DND-41 (cell line): Measurements from ENCODE around the gene FOXD3.

ENCODE experiments used
- ATAC-seq: fragments of 200-7000 bp; cut with Tn5 transposase; 3 replicates; pipeline ENCODE4 v1.9.1; 2021; ENCODE audit warnings: low read depth; ENCODE audit not compliant: insufficient read depth
- DNase-seq: peaks from one replicate; pipeline ENCODE4 v3.0.0-alpha.2; 2020
- H2AFZ ChIP-seq: 2 replicates; pipeline ENCODE4 v1.6.0; 2012; ENCODE audit warnings: low read depth, low read length
- H3K27ac ChIP-seq: 2 replicates; pipeline ENCODE4 v1.5.1; 2012; ENCODE audit warnings: low read length, inconsistent platforms
- H3K27me3 ChIP-seq: fragments of 200-600 bp; sonication (generic); 2 replicates; pipeline ENCODE4 v1.6.0; 2012; ENCODE audit warnings: low read length, mild to moderate bottlenecking, inconsistent platforms; ENCODE audit not compliant: insufficient read depth, poor library complexity
- H3K36me3 ChIP-seq: 2 replicates; pipeline ENCODE4 v1.5.1; 2012; ENCODE audit warnings: low read length, inconsistent platforms; ENCODE audit not compliant: insufficient read depth
- H3K4me1 ChIP-seq: 2 replicates; pipeline ENCODE4 v1.5.1; 2012; ENCODE audit warnings: mild to moderate bottlenecking, low read length; ENCODE audit not compliant: insufficient read depth
- H3K4me2 ChIP-seq: 2 replicates; pipeline ENCODE4 v1.6.0; 2012; ENCODE audit warnings: mild to moderate bottlenecking, moderate library complexity, low read length, inconsistent platforms; ENCODE audit not compliant: insufficient read depth
- H3K4me3 ChIP-seq, 2 experiments: fragments of 200-600 bp in 1 of 2; shearing (Covaris generic) in 1 of 2; 2 replicates each; pipeline ENCODE4 v1.5.1; 2012 to 2016; ENCODE audit warnings: inconsistent platforms in 2 of 2, low read length in 2 of 2, mild to moderate bottlenecking in 2 of 2, low read depth in 1 of 2, moderate library complexity in 1 of 2
- H3K79me2 ChIP-seq: 2 replicates; pipeline ENCODE4 v1.6.0; 2012; ENCODE audit warnings: low read length, inconsistent platforms; ENCODE audit not compliant: insufficient read depth
- H3K9ac ChIP-seq: 2 replicates; pipeline ENCODE4 v1.6.0; 2012; ENCODE audit warnings: low read depth, mild to moderate bottlenecking, inconsistent platforms, low read length, moderate library complexity
- H3K9me3 ChIP-seq: 2 replicates; pipeline ENCODE4 v1.5.1; 2012; ENCODE audit warnings: low read length, moderate library complexity, mild to moderate bottlenecking, inconsistent platforms; ENCODE audit not compliant: insufficient read depth, severe bottlenecking
- H4K20me1 ChIP-seq: 2 replicates; pipeline ENCODE4 v1.6.0; 2012; ENCODE audit warnings: low read length; ENCODE audit not compliant: insufficient read depth
- CTCF ChIP-seq: IDR thresholded peaks from 2 replicates; pipeline ENCODE4 v1.5.1; 2012; ENCODE audit warnings: borderline replicate concordance, low read length, moderate library complexity, mild to moderate bottlenecking; ENCODE audit not compliant: poor library complexity, severe bottlenecking; ENCODE audit errors: extremely low read depth
- EZH2 ChIP-seq: IDR thresholded peaks from 3 replicates; pipeline ENCODE4 v1.6.1; 2012; ENCODE audit warnings: borderline replicate concordance, low read depth, mild to moderate bottlenecking, moderate library complexity, low read length, inconsistent platforms; ENCODE audit not compliant: severe bottlenecking

FOXD3 gene

DNA sequence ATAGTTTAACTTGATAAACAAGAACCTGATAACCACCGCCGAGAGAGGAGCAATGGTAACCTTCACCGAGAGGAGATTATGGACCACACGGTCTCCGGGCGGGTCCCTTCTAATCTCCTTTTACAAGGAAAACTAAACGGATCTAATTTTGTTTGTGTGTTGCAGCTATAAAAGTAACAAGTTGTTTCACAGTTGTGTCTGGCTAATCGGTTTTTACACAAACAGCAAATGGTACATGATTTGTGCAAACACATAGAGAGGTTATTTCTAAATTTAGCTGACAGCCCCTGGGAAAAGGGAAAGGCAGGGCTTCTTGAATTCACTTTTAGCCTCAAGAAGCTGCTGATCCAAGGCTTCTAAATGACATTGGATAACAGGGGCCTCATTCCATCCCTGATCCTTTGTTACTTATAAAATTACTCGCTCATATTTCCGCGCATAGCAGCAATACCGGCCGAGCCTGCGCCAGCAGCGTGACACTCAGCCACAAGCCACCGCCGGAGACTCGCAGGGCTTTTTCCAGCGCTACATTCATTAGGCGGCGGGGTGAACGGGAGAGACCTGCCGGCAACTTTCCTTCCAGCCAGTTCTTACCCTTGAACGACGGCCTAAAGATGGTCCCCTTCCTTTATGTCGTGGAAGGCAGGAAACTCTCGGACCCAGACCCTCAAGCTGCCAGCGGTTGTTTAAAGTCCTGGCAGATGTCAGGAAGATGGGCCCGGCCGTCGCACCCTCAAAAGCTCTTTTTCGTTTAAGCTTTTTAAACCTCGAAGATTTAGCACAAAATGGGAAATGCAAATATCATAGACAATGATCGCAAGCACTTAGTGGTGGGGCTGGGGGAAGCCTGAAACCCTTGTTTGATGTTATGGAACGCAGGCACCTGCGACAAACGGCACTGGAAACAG, 4.4 kb downstream of the FOXD3 start:
- DNase-seq (no peak), ATAC-seq (no peak)
- TF ChIP-seq EZH2, result no peak
- TF ChIP-seq CTCF, result no peak
- no peak overlapping the region for H3K4me3 ChIP-seq
- no peaks in the 10 kb centered on the region for H3K36me3 ChIP-seq
- H2AFZ ChIP-seq, result no peak overlapping the region
- no peak overlapping the region for H3K4me2 ChIP-seq
- H3K27ac ChIP-seq, result no peak overlapping the region
- H3K79me2 ChIP-seq, result no peaks in the 10 kb centered on the region
- no peaks in the 10 kb centered on the region for H4K20me1 ChIP-seq
- no peaks in the 10 kb centered on the region for H3K9me3 ChIP-seq
- no peaks in the 10 kb centered on the region for H3K27me3 ChIP-seq
- H3K9ac ChIP-seq, result no peak overlapping the region
- no peaks in the 10 kb centered on the region for H3K4me1 ChIP-seq

DNA sequence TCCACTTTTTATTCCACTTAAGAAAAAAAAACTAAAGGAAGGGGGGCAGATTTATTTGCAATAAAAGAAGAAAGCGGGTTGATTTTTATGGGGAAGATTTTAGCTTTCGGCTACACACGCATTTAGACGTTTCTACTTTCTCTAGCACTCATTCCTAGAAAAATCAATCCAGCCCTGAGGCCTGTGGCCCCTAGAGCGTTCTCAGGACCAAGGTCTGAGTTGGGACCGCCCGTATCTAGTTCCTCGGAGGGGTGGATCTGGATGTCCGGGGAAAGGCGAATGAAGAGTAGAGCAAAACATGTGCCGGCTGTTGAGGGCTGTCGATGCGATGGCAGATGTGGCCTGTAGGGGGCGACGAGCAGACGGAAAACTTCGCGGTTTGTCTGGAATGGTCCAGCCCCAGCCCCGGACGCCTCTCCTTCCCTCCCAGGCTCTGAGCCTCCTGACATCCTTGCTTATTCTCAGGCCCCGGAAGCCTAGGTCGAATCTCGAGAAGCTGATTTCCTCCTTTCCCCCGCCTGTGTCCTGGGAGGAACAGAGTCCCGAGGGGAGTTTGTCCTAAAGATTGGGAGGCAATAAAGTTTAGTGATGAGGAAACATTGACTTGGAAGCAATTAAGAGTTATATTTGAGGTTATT, 5.2 kb downstream of the FOXD3 start:
- ATAC-seq (no peak), DNase-seq (peak; percentile 31)
- Histone ChIP-seq H3K9me3 (no peaks in the 10 kb centered on the region), H3K4me3 (no peak overlapping the region), H3K36me3 (no peaks in the 10 kb centered on the region), H3K4me1 (no peaks in the 10 kb centered on the region), H3K9ac (no peak overlapping the region), H3K4me2 (no peak overlapping the region), H3K27ac (no peak overlapping the region), H4K20me1 (no peaks in the 10 kb centered on the region), H3K79me2 (no peaks in the 10 kb centered on the region), H3K27me3 (peaks cover 5% of the 10 kb centered on the region), H2AFZ (no peak overlapping the region)
- TF ChIP-seq CTCF (peak; percentile 77), EZH2 (no peak)

- Histone ChIP-seq H3K36me3 (no peaks in the 10 kb centered on the region), H4K20me1 (no peaks in the 10 kb centered on the region), H3K4me2 (no peak overlapping the region), H3K4me3 (no peak overlapping the region), H3K4me1 (no peaks in the 10 kb centered on the region), H3K79me2 (no peaks in the 10 kb centered on the region), H3K27me3 (peaks cover 5% of the 10 kb centered on the region), H3K9ac (no peak overlapping the region), H2AFZ (no peak overlapping the region), H3K27ac (no peak overlapping the region), H3K9me3 (no peaks in the 10 kb centered on the region)
- no peak for DNase-seq
- no peak for TF ChIP-seq CTCF
- ATAC-seq, result no peak
Measured at GRCh38 chr1:63328122-63328521, 5.8 kb downstream of the FOXD3 start.
